SIG-M5 (cell line): ENCODE measurements around the gene MGMT.

Experiments
- DNase-seq: peaks from one replicate; lab custom pipeline; 2025; lab: John Stamatoyannopoulos, UW

Gene MGMT

DNA sequence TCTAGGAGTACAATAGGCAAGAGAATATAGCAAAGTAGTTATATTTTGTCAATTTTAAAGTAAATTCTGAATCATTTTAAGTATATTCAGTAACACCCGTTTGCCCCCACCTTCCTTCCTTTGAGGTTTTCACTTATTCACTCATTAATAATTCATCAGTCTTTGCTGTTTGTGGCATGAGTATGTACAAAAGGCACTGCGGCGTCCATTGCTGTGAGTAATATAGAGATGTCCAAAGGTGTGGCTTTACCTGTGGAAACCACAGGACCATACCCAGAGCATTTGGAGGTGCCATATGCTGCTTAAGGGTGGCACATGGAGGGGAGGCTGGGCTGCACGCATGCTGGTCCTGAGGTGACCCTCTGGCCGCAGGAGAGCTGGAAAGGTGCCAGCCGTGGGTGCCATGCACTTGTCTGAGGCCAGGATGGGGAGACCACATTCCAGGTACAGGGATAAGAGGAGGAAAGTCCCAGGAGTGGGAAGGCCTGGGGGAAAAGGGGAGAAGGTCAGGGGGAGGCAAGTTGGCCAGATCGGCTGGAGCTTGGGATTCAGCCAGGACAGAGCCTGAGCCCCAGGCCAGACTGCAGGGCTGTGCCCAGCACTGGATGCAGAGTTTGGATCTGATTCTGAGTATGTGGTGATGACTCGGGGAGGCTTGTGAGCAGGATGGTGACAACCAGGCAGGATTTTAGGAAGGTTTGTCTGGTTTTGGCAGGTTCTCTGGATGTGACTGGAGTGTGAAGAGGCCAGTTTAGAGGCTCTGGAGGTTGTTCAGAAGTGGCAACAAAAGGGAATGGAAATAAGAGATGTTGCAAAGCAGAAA lies 223.4 kb downstream of the MGMT start:
- DNase-seq: no peak

DNA sequence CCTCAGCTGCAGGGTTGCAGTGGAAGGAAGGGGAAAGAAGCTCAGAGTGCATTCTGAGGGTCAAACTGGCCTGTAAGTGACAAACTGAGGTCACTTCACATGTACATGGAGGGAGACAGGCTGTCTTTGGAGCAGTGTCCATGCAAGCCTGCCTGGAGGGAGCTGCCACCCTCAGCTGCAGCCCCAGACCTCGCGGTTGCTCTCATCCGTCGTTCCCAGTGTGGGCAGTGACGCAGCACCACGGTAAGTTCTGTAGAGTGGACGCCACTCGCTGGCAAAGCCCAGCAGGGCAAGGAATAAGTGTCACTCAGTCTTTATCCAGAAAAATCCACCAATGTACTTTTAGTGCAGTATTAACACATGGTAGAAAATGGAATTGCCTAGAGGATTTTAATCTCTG lies 225.7 kb downstream of the MGMT start:
- no peak for DNase-seq

DNA sequence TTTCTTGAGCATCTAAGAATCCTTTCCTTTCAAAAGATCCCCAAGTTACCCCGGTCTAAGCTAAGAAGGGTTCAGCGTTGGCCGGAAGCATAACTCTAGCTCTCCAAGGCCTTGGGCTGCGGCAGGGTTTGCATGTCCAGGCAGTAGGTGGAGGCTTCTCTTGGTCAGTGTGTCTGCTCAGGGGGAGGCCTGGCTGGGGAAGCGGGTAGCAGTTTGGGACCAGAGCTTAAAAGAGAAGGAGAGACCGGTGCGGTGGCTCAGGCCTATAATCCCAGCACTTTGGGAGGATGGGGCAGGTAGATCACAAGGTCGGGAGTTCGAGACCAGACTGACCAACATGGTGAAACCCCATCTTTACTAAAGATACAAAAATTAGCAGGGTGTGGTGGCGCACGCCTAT lies 226.3 kb downstream of the MGMT start:
- DNase-seq: no peak

DNA sequence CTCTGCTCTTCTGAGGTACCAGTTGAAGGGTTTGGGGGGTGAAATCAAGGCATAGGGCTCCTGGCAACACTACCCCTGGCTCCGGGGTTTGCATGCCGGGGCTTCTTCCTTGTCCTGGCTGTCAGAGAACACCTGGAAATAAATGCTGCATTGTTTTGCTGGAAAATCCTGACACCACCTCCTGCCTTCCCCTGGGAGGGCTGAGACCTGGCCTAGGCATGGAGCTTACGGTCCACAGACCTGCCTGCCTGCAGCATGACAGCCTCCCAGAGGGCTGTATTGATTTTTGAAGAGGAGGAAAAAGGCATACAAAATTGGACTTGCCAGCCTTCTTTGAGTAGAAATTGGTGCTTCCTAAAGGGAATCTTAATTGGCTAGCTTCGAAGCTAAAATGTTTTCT lies 227.1 kb downstream of the MGMT start:
- DNase-seq: no peak

DNA sequence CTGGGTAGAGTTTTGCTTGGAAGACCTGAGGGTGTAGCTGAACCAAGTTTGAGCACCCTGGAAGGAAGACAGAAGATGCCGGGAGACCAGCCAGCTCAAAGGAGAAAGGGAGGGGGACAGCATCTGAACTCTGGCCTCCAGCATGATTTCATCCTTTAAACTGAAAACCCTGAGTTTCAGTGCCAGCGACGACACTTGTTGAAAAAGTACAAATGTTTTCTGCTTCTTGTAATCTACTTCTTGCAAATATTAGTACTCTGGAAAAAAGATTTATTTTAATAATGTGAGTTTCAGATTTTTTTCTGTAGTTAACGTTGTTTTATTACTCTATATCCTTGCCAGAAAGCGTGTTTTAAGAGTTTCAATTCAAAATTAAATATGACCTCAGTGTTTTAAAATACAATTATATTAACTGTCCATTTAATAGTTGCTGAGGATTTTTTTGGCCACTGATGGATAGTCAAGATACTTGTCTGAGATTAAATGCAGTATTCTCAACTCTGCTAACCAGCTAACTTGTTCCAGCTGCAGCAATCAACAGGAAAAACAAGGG lies 227.7 kb downstream of the MGMT start:
- DNase-seq: no peak

DNA sequence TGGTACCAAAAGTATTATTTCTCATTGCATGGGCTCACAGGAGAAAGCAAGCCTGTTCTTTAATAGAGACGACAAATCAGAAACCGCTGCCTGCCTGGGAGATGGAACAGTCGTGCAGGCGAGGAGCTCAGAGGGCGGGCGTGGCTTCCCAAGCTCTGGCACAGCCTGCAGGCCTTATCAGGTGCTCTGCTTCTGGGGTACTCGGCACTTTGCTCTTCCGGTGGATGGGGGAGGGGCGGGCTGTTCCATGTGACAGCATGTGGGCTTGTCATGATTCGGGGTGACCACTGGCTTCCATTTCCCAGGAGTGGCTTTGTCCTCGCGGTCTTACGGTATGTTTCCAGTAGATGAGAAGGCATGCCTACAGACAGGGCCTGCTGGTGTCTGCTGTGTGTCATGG lies 228.6 kb downstream of the MGMT start:
- no peak for DNase-seq

DNA sequence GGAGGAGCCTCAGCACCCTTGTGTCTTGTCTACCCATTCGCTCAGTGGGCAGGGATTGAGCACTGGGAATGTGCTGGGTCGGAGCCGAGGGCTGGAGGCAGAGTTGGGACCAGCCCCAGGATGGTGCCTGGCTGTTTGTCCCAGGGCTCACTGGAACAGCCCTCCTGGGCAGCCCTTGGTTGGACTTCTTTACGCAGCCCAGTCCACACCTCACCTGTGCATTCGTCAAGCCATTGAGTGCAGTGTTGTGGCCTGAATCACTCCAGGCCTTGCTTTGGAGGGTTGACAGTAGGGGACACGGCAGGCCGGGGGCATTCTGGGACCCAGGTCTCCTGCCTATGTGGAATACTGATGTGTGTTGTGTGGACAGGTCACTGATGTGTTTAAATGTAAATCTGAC lies 229.6 kb downstream of the MGMT start:
- no peak for DNase-seq

DNA sequence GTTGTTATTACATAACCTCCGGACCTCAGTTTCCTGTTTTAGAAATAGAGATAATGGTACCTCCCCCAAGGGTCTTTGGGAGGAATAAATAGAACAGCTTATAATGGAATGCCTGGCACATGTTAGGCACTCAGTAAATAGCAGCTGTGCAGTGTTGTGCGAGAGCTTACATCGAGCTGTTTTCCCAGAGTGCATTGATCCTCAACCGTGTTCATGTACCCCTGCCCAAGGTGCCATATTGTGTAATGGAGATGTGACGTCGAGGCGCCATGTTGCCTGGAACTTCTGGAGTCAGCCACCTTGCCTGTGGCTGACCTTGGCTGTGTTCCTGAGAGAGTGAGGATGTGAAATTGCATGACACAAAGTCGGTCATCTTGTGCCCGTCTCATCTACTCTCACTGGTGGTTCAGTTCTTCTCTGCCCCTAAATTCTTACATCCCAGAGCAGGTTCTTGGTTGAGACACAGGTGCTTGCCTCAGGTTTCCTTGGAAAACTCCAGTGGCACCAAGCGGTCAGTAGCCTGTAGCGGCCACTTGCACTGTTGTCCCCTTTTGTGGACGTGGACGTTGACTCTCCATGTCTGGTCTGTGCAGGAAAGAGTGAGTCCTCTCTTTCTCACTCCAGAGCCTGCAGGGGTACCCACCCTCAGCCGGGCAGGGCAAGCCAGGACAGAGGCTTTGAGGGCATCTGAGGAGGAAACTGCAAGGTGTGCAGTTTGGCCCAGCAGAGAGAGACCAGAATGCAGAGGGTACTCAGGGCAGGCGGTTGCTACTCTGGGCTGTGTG lies 230.6 kb downstream of the MGMT start:
- no peak for DNase-seq

DNA sequence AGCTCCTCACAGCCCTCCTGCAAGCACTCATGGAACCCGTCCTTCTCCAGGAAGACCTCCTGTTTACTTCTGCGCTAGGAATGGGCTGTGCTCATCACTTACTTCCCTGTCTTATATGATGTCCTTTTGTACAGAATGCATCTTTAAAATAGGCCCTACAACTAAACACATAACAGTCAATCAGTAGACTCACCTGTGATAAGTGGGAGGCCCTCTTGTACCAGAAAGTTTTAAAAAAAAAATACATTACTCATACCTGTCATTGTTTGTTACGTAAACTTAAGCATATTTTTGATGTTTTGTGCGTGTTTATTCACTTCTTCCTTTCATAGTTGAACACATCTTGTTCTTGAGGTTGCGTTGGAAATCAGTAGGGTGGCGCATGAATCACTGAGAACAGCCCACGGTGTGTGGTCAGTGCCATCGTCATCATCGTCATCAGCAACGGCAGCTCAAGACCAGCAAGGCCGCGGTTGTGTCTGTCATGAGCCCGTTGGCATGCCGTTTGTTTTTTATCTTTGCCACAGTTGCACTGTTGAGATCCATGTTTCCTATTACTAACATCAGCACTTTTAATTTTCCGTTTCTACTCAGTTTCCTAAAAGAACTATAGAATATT lies 232.8 kb downstream of the MGMT start:
- DNase-seq: no peak

DNA sequence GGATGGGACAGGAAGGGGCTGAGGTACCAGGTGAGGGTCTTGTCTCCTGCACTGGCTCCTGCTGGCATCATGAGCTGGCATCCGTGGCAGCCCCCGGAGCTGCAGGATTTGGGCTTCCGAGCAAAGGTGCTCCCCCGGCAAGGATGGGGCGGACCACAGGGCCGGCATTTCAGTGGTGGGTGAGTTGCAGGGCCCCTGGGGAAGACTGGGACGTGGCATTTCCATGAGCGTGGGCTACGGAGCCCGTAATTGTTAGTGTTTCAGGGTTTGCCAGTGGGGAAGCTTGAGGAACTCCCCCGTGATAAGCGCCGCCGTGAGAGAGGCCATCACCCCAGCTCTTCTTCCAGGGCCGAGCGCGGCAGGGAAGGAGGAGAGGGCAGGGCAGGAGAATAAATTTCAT lies 235.6 kb downstream of the MGMT start:
- DNase-seq: no peak

DNA sequence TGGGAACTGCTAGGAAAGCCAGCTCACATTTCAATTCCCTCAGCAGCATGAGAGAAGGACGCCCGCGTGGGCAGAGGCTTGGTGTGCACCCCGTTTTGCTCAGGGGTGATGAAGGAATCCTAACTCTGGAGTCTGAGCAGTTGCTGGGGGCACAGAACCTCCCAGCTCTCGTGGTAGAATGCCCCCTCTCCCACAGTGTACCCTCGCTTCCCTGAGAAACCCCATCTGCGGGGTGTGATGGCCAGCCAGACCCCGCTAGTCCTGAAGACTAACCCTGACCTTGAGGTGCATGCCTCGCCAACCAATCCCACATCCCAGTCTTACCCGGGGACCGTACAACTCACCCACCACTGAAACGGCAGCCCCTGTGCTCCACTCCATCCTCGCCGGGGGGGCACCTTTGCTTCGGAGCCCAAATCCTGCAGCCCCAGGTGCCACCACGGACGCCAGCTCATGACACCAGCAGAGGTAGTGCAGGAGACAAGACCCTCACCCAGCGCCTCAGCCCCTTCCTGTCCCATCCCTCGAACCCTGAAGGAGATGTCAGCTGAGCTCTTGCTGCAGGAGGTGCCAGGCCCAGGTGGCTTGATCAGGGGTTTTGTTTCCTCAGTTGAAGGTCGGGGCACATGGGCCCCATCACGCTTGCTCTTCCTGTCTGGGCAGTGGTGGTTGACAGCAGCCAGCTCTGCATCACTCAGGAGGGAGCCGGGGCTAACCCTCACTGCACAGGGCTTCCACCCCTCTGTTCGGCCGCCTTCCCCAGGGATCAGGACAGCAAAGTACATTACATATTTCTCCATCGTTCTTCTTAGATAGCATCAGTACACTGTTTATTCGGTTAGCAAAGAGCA lies 236.5 kb downstream of the MGMT start:
- DNase-seq: no peak

DNA sequence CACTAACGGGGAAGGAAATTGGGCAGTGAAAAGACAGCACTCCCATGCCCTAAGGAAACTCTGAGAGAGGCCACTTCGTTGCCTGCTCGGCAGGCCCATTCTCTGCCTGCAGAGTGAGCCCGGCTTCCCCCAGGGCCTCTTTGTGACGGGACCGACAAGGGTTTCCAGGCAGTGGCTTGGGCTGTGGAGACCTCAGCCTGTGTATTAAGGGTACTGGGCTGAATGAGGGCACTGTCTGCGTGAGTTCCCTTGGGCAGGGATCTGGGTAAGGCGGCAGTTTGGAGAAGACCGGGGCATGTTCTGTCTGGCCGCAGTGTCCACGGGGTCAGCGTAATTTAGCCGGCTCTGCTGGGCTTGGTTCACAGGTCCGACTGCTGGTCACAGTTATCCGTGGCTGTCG lies 237.2 kb downstream of the MGMT start:
- no peak for DNase-seq

DNA sequence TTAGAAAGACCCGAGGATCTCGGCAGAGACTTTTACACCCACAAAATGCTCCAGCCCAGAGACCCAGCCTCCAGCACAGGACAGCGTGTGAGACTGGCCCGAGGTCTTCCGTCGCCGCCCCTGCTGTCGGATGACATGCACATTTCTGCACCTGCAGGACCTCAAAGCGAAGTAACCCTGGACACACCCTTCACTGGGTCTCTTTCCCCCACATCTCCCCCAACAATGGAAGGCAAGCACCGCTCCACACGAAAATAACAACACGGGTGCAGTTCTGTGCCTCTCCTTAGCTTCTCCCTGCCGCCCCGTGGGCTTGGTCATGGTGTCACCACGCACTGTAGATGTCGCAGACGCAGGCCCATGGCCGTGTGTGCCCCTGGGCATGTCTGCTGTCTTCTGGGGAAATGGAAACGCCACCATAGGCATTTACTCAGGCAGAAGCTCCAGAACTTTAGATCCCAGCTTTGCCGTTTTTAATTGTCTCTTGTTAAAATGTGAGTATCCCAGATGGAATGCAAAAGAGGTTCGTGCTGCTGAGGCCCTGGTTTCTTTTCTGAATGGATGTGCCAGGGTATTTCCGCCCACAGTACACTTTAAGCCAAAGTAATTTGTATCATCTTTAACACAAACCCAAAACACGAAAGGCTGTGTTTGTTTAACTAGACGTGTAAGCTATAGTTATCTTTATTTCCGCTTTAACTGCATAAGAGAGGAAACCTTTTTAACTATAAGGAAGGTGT lies 237.9 kb downstream of the MGMT start:
- no peak for DNase-seq

DNA sequence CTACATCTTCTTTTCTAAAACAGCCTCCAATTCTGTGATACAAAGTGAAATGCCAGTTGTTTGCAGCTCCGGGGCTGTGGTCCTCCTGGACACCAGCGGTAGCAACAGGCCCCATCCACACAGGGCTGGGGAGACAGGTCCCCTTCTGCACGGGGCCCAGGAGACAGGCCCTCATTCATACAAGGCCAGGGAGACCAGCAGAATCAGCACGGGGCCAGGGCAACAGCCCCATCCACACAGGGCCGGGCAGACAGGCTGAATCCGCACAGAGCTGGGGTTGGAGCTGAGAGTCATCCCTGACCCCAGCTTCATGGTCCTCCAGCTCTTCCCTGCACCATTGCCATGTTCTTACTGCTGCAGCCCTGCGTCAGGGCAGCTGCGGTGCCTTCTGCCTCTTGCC lies 238.6 kb downstream of the MGMT start:
- DNase-seq: no peak

DNA sequence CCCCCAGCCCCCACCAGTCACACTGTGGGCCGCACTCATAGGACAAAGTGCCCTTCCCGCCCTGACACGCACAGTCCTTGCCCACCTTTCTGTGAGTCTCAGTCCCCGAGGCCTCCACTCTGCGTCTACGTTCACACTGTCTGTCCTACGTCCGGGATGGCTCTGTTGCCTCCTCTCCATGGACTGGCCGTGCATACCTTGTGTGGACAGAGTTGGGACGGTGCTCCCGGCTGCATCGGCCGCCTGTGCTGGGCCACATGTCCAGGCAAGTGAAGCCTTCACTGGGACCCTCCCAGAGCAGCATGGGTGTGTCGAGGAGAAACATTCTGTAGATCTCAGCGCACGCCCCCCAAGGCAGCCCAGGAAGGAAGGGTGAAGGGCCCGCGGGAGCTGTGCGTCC lies 239.0 kb downstream of the MGMT start:
- DNase-seq: no peak

DNA sequence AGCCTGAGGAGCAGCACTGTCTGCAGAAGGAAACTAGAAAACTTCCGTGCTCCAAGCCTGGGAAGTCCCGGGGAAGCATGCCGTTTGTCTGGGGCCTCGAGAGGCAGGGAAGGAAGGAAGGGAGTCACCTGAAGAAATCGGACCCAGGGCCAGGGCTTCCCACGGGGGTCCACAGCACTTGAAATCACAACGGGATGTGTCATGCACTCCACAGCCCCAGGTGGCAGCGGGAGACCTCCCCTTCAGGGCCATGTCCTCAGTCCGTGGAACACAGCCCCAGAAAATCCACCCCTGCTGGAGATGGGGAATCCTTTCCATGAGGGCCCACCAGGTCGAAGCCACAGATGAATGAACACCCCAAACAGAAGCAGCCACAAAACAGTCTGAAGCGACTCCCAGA lies 239.5 kb downstream of the MGMT start:
- no peak for DNase-seq

DNA sequence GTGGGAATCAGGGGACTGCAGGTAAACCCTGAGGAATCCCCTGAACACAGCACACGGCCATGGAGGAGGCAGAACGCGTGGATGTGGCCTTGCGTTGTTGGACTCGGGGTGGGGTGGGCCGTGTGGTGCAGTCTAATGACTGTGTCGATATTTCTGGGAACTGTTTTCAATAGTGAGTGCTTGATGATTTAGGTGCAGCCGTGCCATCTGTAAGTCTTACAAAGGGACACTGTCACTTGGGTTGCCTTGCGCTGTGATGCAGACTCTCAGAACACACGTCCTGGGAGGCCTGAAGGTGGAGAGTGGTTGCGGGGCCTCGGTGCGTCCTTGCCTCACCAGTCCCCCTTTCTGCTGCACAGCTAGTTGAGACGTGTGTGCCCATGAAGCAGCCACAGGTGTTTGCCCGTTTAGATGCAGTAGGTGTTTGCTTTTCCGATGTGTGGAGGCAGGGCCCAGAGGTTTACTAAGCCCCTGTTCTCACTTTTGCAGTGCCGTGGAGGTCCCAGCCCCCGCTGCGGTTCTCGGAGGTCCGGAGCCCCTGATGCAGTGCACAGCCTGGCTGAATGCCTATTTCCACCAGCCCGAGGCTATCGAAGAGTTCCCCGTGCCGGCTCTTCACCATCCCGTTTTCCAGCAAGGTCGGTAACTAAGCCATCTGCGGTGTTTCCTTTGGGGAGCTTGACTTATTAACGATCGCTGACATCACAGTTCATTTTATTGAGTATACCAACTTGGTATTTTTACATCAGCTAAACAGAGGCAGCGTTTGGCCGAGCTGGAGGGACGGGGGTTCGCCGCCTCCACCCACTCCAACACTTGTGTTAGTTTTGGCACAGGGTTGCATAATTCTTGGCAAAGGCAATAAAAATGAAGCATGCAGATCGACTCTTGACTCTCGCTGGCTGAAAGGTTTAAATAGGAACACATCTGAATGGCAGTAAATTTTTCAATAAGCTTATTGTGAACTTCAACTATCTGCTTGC lies 240.7 kb downstream of the MGMT start:
- no peak for DNase-seq

DNA sequence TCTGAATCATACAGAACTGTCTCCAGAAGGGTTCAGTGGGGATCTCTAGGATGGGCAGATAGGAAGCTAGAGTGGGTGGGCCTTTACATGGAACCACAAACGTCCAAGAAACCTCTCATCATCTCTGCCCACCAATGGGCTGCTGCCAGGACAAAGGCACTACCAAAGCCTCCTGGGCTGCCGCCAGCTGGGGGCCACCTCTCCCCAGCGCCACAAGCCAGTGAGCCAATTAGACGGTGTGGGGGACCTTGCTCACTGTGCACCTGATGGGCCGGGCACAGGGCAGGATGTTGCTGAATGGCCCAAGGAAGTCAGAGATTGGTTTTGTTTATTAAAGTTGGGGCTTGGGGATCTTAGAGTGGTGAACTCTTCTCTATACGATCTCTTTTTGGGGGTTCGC lies 242.1 kb downstream of the MGMT start:
- DNase-seq: no peak

DNA sequence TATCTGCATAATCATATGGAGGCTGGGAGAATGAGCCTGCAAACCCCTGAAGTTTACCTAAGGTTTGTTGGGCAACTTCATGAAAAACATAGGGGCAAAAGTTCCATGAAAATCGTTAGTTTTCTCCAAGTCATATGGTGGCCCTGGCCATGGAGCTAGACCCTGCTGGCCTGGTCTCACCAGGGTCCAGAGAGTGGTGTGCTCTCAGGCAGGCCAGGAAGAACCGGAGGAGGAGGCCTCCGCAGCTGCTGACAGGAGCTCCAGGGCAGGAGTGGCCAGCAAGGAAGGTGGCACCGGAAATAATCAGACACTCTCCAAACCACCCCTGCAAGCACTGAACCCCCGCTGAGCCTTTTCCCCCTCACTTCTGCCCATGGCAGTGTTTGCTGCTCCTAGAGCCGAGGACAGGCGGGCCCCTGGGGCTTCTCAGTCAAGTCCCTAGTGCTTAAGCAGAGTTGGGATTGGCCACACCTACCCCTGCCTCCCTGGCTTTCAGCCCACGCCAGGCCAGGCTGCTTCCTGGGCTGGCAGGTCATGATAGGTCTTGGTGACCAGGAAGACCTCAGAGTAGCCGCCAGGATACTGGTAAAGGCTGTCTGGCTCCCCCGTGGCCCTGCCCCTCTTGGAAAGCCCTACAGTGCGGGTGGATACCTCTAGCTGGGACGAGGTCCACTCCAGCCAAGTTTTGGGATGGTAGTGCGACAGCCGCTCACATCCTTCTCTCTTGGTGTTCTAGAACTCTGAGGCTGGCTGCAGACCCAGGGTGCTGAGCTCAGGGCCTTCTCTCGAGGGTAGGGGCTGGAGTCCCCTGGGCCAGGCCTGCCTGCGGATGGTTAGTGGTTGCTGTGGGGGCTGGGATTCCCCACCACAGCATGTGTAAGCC lies 242.8 kb downstream of the MGMT start:
- no peak for DNase-seq
